Dedifferentiated amniotic fluid mesenchymal stem cell (primary cell): ENCODE results near the gene PRAMEF27.
"Not testable (repeated sequence)": the region's sequence is repeated elsewhere in the genome, so short reads cannot be mapped to it uniquely, and the experiment has no call there.

Experiments
- DNase-seq: peaks from one replicate; pipeline ENCODE4 v3.0.0-alpha.2; 2016; ENCODE audit errors: extremely low spot score

The PRAMEF27 gene

DNA sequence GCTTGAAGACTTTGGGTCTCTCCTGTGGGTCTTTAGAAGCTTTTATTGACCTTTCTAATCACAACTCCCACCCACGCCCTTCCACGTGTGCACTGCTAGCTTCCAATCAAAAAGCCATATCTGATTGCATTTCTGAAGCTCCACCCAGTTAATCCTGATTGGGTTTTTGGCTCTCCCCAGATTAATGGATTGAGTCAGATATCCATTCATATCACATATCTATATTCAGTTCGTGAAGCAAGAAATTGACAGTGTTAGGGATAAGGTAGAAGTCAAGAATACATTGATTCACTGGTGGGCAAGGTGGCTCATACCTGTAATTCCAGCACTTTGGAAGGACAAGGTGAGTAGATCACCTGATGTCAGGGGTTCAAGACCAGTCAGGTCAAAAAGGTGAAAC, at the start of gene PRAMEF27:
PRAMEF27 (minus strand) TSS at position 101 of the 400 bp plus-strand sequence. CDS start 2,916 bp downstream, outside the sequence.
- DNase-seq: not testable (repeated sequence)

GRCh38 chr1:13070474-13070873, 14.1 kb upstream of the PRAMEF27 start, which contains the start of gene PRAMEF25:
Gene PRAMEF25, plus strand, starts transcription at chr1:13070774. Its CDS starts 2,920 bp downstream, at chr1:13073694.
- DNase-seq: not testable (repeated sequence)

DNA sequence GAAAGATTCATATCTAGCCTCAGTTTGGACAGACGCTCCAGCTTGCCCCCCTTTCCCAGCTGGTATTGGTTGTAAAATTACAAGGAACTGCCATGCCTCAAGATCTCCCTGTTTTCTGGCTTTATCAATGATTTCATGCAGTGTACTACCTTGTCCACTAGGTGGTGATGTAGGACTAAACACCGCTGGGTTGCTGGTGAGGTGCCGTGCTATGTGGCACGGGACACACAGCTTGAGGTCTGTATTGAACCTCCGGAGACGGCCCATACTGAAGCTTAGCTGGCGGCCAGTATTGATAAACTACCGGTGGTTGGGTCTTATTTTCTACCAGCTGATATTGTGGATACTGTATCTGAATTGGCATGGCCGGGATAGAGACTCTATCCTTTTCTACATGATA, 36.5 kb downstream of the PRAMEF27 start:
- DNase-seq: not testable (repeated sequence)

GRCh38 chr1:13011932-13012331, 44.4 kb downstream of the PRAMEF27 start:
- not testable (repeated sequence) for DNase-seq

- not testable (repeated sequence) for DNase-seq
These were observed 47.0 kb downstream of the PRAMEF27 start for GRCh38 chr1:13009348-13009747.

- not testable (repeated sequence) for DNase-seq
These were observed 50.6 kb downstream of the PRAMEF27 start for GRCh38 chr1:13005732-13006131.
